ENCODE results near the gene C1QTNF9. TPM values are rescaled to one million over a fixed set of nuclear protein-coding genes. Genes with fewer than 3 reads are reported as not detected.
A peak's percentile ranks its signal among the peaks of the same experiment; 100 is the strongest.

Gene C1QTNF9
- total and polyA plus RNA-seq, 2 of the 8 experiments (the other 6 are each of a cell fraction or from before 2014, with no cell fraction given), result not detected

DNA sequence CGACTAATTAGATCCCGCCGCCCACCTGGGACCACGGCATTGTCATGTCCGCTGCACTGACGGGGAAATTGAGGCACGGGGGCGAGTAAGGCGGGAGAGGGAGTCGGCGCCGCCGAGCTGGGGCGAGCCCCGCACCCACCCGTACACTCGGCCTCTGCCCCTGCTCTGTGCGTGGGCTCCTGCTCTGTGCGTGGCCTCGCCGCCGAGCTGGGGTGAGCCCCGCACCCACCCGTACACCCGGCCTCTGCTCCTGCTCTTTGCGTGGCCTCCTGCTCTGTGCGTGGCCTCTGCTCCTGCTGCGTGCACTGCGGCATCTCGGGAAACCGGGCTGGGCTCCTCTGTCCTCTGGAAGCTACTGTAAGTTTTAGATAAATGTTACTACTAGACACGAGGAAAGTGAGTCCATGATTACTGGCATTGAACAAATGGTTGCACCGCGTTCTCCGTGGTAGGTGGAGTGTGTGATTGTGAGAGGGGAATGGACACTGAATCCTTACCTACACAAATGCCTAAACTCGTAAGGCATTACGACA, 826 bp upstream of the C1QTNF9 start:
- no peak for TF ChIP-seq KDM5A (IDR thresholded peaks at IDR 0.05; ENCODE audit: low read length)
- TF ChIP-seq EP300 (IDR thresholded peaks at IDR 0.05; ENCODE audit: borderline replicate concordance in 1 of 2, low read depth in 2 of 2, low read length in 2 of 2), result no peak
- no peak for TF ChIP-seq CBX8 (IDR thresholded peaks at IDR 0.05; ENCODE audit: borderline replicate concordance, low read depth, low read length)
- TF ChIP-seq BCL11A (IDR thresholded peaks at IDR 0.05; ENCODE audit: low read depth in 2 of 2, low read length in 2 of 2), result no peak
- TF ChIP-seq MAFK (IDR thresholded peaks at IDR 0.05; ENCODE audit: low read depth, low read length), result no peak
- TF ChIP-seq EZH2 (IDR thresholded peaks at IDR 0.05; ENCODE audit: low read depth, low read length, severe bottlenecking), result no peak
- no peak for TF ChIP-seq RFX5 (IDR thresholded peaks at IDR 0.05; ENCODE audit: borderline replicate concordance, low read depth, low read length)
- Histone ChIP-seq H2BK15ac (ENCODE audit: low read length) (no peak overlapping the region), H3K79me2 (ENCODE audit: control insufficient read depth in 1 of 2, insufficient read depth in 2 of 2, low read length in 2 of 2) (no peaks in the 10 kb centered on the region), H3K36me3 (ENCODE audit: control insufficient read depth in 2 of 4, insufficient read depth in 4 of 4, low read length in 3 of 4) (no peaks in the 10 kb centered on the region; a peak in 2 of 8 replicates), H2AK5ac (ENCODE audit: low read depth, low read length) (no peak overlapping the region), H3K4me3 (ENCODE audit: extremely low read depth in 1 of 4, insufficient read depth in 2 of 4, low read depth in 3 of 4, low read length in 4 of 4) (no peak overlapping the region), H4K8ac (ENCODE audit: extremely low read depth, insufficient read depth, low read length) (peak overlapping the region; percentile 18; the same call in 1 of the 2 replicates), H3K56ac (replicated peaks; ENCODE audit: insufficient read length, low read depth, low read length) (no peak overlapping the region), H4K20me1 (replicated peaks in 1 of 2; ENCODE audit: control insufficient read depth in 1 of 2, insufficient read depth in 2 of 2, low read length in 2 of 2) (peaks cover 0 to 3% of the 10 kb centered on the region in 2 experiments), H3K18ac (ENCODE audit: extremely low read depth, low read length) (no peak overlapping the region; the same call in 1 of the 2 replicates), H3K9me3 (ENCODE audit: insufficient read depth in 2 of 2, low read depth in 1 of 2, low read length in 1 of 2) (no peaks in the 10 kb centered on the region), H2BK12ac (ENCODE audit: low read depth, low read length) (no peak overlapping the region), H3K4ac (replicated peaks; ENCODE audit: insufficient read length, low read depth, low read length) (no peak overlapping the region), H2AFZ (ENCODE audit: low read length) (no peak overlapping the region), H3K27me3 (replicated peaks in 1 of 4; ENCODE audit: control insufficient read depth in 3 of 4, extremely low read depth in 1 of 4, insufficient read depth in 3 of 4, low read length in 3 of 4) (no peaks in the 10 kb centered on the region), H3K4me2 (ENCODE audit: insufficient read depth in 1 of 2, low read depth in 2 of 2, low read length in 2 of 2) (no peak overlapping the region), H3K79me1 (ENCODE audit: low read depth, low read length) (no peaks in the 10 kb centered on the region), H3K23me2 (ENCODE audit: low read depth, low read length) (no peaks in the 10 kb centered on the region), H4K5ac (ENCODE audit: insufficient read length, low read depth, low read length) (no peak overlapping the region), H2BK120ac (replicated peaks; ENCODE audit: low read depth, low read length) (no peak overlapping the region), H3K14ac (ENCODE audit: insufficient read length) (no peak overlapping the region), H2BK5ac (ENCODE audit: low read depth, low read length) (no peak overlapping the region; the same call in 1 of the 2 replicates), H4K91ac (replicated peaks; ENCODE audit: insufficient read length, low read length) (no peak overlapping the region), H2BK20ac (ENCODE audit: low read length) (no peak overlapping the region), H3K9ac (replicated peaks in 1 of 4; ENCODE audit: extremely low read depth in 1 of 4, low read depth in 3 of 4, low read length in 3 of 4) (no peak overlapping the region), H3K4me1 (replicated peaks in 1 of 4; ENCODE audit: control insufficient read depth in 3 of 4, insufficient read depth in 4 of 4, low read length in 3 of 4) (peaks cover 0 to 2% (median 0%) of the 10 kb centered on the region in 4 experiments; a peak in 1 of 7 replicates), H3K23ac (ENCODE audit: insufficient read length) (no peak overlapping the region), H3K27ac (ENCODE audit: low read depth, low read length) (no peak overlapping the region)
- WGBS, 2 experiments (ENCODE audit: extremely low coverage in 1 of 2, insufficient coverage in 1 of 2, insufficient read length in 1 of 2, insufficient replicate concordance in 2 of 2, low coverage in 1 of 2, low lambda C conversion rate in 2 of 2, missing lambda C conversion rate in 1 of 2), result 94% methylated on average over 36 of the region's 37 CpGs; no CpG with 5 or more reads in 1 of the 2 experiments
- DNase-seq (ENCODE audit: low read depth in 1 of 2, low spot score in 2 of 2) (no peak), FAIRE-seq (no peak)
- ChIA-PET POLR2A (ENCODE audit: partially characterized antibody) (no interaction called here), CTCF (ENCODE audit: partially characterized antibody) (interaction anchor here (1.4 kb wide), 1 partner anchor 14 kb away, joined by 4 read pairs; no protein-coding TSS in a partner anchor)
